Thymus (tissue), 11 donors: Measurements from ENCODE around the gene TBC1D5. TPM values are rescaled to one million over a fixed set of nuclear protein-coding genes. Genes with fewer than 3 reads are reported as not detected.
"Not testable (repeated sequence)": the region's sequence is repeated elsewhere in the genome, so short reads cannot be mapped to it uniquely, and the experiment has no call there.

ENCODE experiments used
- DNase-seq, 9 donors: peaks; one replicate each; pipeline ENCODE4 v3.0.0-alpha.2; 2013; ENCODE audit warnings: low spot score in 9 of 9, low read depth in 6 of 9, missing footprints in 1 of 9
- H3K27ac ChIP-seq, 2 donors: one replicate each; pipeline ENCODE4 v1.5.1; 2013; ENCODE audit warnings: control low read depth in 1 of 2, low read depth in 1 of 2, low read length in 1 of 2, mild to moderate bottlenecking in 1 of 2, moderate library complexity in 1 of 2
- H3K27me3 ChIP-seq, 2 donors: one replicate each; pipeline ENCODE4 v1.5.1; 2013; ENCODE audit warnings: low read length in 1 of 2; ENCODE audit not compliant: control insufficient read depth in 2 of 2, insufficient read depth in 1 of 2
- H3K36me3 ChIP-seq, 2 donors: one replicate each; pipeline ENCODE4 v1.5.1; 2013; ENCODE audit warnings: low read length in 1 of 2, mild to moderate bottlenecking in 1 of 2, moderate library complexity in 1 of 2; ENCODE audit not compliant: control insufficient read depth in 2 of 2, insufficient read depth in 2 of 2
- H3K4me1 ChIP-seq, 2 donors: one replicate each; pipeline ENCODE4 v1.5.1; 2013; ENCODE audit warnings: low read length in 2 of 2; ENCODE audit not compliant: control insufficient read depth in 2 of 2, insufficient read depth in 2 of 2
- H3K4me3 ChIP-seq, 2 donors: one replicate each; pipeline ENCODE4 v1.5.1; 2013; ENCODE audit warnings: low read length in 2 of 2, control low read depth in 1 of 2, mild to moderate bottlenecking in 1 of 2
- H3K9me3 ChIP-seq, 2 donors: one replicate each; pipeline ENCODE4 v1.5.1; 2013; ENCODE audit warnings: low read length in 1 of 2, mild to moderate bottlenecking in 1 of 2; ENCODE audit not compliant: control insufficient read depth in 2 of 2, insufficient read depth in 1 of 2
- WGBS: extraction: QIAGEN DNeasy Blood & Tissue Kit; methylation state at CpG from one replicate; pipeline ENCODE4 v1.1.7; 2013; 5-methylcytosine and 5-hydroxymethylcytosine counted together
- polyA plus RNA-seq: library from polyadenylated mRNA; stranded (reverse); fragments of 200-250 nt; gene quantifications from one replicate; pipeline ENCODE4 v1.2.3, GENCODE V29; 2013
- total RNA-seq: library from RNA; stranded (reverse); fragments of 120-200 nt; gene quantifications from one replicate; pipeline ENCODE4 v1.2.4, GENCODE V29; 2013
- donor health status: healthy.

TBC1D5 gene
- total and polyA plus RNA-seq, 2 donors = 8.9 to 37.3 TPM

GRCh38 chr3:17632401-17633100 is 109.9 kb downstream of the TBC1D5 start:
- H3K9me3 ChIP-seq = no peaks in the 10 kb centered on the region
- no peaks in the 10 kb centered on the region for H3K27me3 ChIP-seq
- DNase-seq = no peak
- WGBS = 55% methylated on average over 3 of the region's 3 CpGs
- no peaks in the 10 kb centered on the region for H3K36me3 ChIP-seq
- no peak overlapping the region for H3K27ac ChIP-seq
- H3K4me3 ChIP-seq = no peak overlapping the region
- H3K4me1 ChIP-seq = no peaks in the 10 kb centered on the region

GRCh38 chr3:17631609-17632008 is 110.8 kb downstream of the TBC1D5 start:
- Histone ChIP-seq H3K4me1 (no peaks in the 10 kb centered on the region), H3K27ac (no peak overlapping the region), H3K4me3 (no peak overlapping the region), H3K9me3 (no peaks in the 10 kb centered on the region), H3K36me3 (no peaks in the 10 kb centered on the region), H3K27me3 (no peaks in the 10 kb centered on the region)
- 94% methylated on average over 1 of the region's 1 CpG for WGBS
- DNase-seq = no peak

GRCh38 chr3:17629400-17629799 is 113.0 kb downstream of the TBC1D5 start:
- no peaks in the 10 kb centered on the region for H3K9me3 ChIP-seq
- H3K27ac ChIP-seq = no peak overlapping the region
- H3K27me3 ChIP-seq = no peaks in the 10 kb centered on the region
- no peaks in the 10 kb centered on the region for H3K4me1 ChIP-seq
- no peak overlapping the region for H3K4me3 ChIP-seq
- no peaks in the 10 kb centered on the region for H3K36me3 ChIP-seq
- no peak for DNase-seq

GRCh38 chr3:17626395-17626794 is 116.0 kb downstream of the TBC1D5 start:
- no peaks in the 10 kb centered on the region for H3K4me1 ChIP-seq
- DNase-seq = no peak
- H3K9me3 ChIP-seq = no peaks in the 10 kb centered on the region
- H3K36me3 ChIP-seq = peaks cover 0 to 2% of the 10 kb centered on the region in 2 donors
- H3K27me3 ChIP-seq = no peaks in the 10 kb centered on the region
- WGBS = 90% methylated on average over 1 of the region's 1 CpG
- no peak overlapping the region for H3K27ac ChIP-seq
- H3K4me3 ChIP-seq = no peak overlapping the region

GRCh38 chr3:17625133-17625532 is 117.3 kb downstream of the TBC1D5 start:
- DNase-seq = no peak
- no peaks in the 10 kb centered on the region for H3K4me1 ChIP-seq
- H3K27ac ChIP-seq = no peak overlapping the region
- no peaks in the 10 kb centered on the region for H3K9me3 ChIP-seq
- H3K36me3 ChIP-seq = peaks cover 0 to 2% of the 10 kb centered on the region in 2 donors
- no peaks in the 10 kb centered on the region for H3K27me3 ChIP-seq
- 92% methylated on average over 2 of the region's 2 CpGs for WGBS
- no peak overlapping the region for H3K4me3 ChIP-seq

GRCh38 chr3:17623464-17623863 is 119.0 kb downstream of the TBC1D5 start:
- WGBS = 96% methylated on average over 2 of the region's 2 CpGs
- no peaks in the 10 kb centered on the region for H3K9me3 ChIP-seq

GRCh38 chr3:17619968-17620367 is 122.5 kb downstream of the TBC1D5 start:
- Histone ChIP-seq H3K4me3 (no peak overlapping the region), H3K36me3 (peaks cover 0 to 2% of the 10 kb centered on the region in 2 donors), H3K4me1 (no peaks in the 10 kb centered on the region), H3K27ac (no peak overlapping the region), H3K27me3 (no peaks in the 10 kb centered on the region), H3K9me3 (no peaks in the 10 kb centered on the region)
- 97% methylated on average over 3 of the region's 3 CpGs for WGBS
- DNase-seq = no peak

More at GRCh38 chr3:17623464-17623863, 119.0 kb downstream of the TBC1D5 start:
- Histone ChIP-seq H3K27ac (no peak overlapping the region), H3K4me1 (no peaks in the 10 kb centered on the region), H3K36me3 (peaks cover 0 to 2% of the 10 kb centered on the region in 2 donors), H3K4me3 (no peak overlapping the region), H3K27me3 (no peaks in the 10 kb centered on the region)
- no peak for DNase-seq

GRCh38 chr3:17613017-17613416 is 129.4 kb downstream of the TBC1D5 start:
- not testable (repeated sequence) for H3K27ac ChIP-seq, H3K4me1 ChIP-seq, DNase-seq, H3K9me3 ChIP-seq, H3K36me3 ChIP-seq, H3K4me3 ChIP-seq, H3K27me3 ChIP-seq
- 97% methylated on average over 4 of the region's 4 CpGs for WGBS

- no peak overlapping the region for H3K4me3 ChIP-seq
- H3K9me3 ChIP-seq = no peaks in the 10 kb centered on the region
- H3K27me3 ChIP-seq = no peaks in the 10 kb centered on the region
- 97% methylated on average over 8 of the region's 8 CpGs for WGBS
- DNase-seq = no peak
- no peaks in the 10 kb centered on the region for H3K36me3 ChIP-seq
- no peak overlapping the region for H3K27ac ChIP-seq
- H3K4me1 ChIP-seq = no peaks in the 10 kb centered on the region
Measured at GRCh38 chr3:17607905-17608304, 134.5 kb downstream of the TBC1D5 start.
